Measurements from ENCODE around the gene ELMO3.

- TF ChIP-seq CTCF (IDR thresholded peaks at IDR 0.05 in 4 of 5, conservative IDR thresholded peaks at IDR 0.05 in 1 of 5) (no peak), POLR2A (IDR thresholded peaks at IDR 0.05) (no peak)
These were observed 2.7 kb downstream of the ELMO3 start for GRCh38 chr16:67201411-67202345.
